Measurements from ENCODE around the gene WNT9B.
"Not testable (repeated sequence)": the region's sequence is repeated elsewhere in the genome, so short reads cannot be mapped to it uniquely, and the experiment has no call there.

WNT9B gene

DNA sequence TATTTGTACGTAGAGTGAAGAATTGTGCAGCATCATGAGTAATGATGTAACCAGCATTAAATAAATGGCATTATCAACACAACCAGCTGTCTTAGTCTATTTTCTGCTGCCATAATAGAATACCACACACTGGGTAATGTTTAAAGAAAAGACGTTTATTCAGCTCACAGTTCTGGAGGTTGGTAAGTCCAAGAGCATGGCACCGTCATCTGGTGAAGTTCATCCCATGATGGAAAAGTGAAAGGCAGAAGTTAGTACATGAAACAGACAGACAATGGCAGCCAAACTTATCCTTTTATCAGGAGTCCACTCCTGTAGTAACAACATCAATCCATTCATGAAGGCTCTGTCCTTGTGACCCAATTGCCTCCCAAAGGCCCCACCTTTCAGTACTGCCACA lies 65.2 kb downstream of the WNT9B start:
- no peak for DNase-seq

DNA sequence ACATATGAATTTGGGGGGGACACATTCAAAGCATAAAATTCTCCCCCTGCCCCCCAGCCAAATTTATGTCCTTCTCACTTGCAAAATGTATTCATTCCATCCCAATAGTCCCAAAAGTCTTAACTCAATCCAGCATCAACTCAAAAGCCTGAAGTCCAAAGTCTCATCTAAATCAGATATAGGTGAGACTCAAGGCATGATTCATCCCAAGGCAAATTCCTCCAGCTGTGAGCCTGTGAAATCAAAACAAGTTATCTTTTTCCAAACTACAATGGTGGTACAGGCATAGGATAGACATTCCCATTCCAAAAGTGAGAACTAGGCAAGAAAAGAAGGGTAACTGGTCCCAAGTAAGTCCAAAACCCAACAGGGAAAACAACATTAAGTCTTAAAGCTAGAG lies 65.7 kb downstream of the WNT9B start:
- DNase-seq = no peak

DNA sequence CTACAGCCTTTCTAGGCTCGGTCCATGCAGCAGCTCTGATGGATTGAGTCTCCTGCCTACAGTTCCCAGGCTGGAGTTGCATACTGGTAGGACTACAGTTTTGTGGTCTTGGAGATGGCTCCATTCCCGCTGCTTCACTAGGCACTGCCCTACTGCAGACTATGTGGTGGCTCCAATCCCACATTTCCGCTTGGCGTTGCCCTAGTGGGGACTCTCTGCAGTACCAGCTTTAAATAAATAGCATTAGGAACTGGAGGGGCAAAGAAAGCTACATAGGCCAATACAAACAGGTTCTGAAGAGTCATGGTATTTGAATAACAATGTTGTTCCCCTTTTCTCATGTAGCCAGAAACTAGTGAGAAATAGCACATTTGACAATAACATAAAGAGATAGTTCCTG lies 66.1 kb downstream of the WNT9B start:
- DNase-seq = no peak

DNA sequence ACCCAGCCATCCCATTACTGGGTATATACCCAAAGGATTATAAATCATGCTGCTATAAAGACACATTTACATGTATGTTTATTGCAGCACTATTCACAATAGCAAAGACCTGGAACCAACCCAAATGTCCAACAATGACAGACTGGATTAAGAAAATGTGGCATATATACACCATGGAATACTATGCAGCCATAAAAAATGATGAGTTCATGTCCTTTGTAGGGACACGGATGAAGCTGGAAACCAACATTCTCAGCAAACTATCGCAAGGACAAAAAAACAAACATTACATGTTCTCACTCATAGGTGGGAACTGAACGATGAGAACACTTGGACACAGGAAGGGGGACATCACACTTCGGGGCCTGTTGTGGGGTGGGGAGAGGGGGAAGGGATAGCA lies 70.6 kb downstream of the WNT9B start:
- DNase-seq = not testable (repeated sequence)

DNA sequence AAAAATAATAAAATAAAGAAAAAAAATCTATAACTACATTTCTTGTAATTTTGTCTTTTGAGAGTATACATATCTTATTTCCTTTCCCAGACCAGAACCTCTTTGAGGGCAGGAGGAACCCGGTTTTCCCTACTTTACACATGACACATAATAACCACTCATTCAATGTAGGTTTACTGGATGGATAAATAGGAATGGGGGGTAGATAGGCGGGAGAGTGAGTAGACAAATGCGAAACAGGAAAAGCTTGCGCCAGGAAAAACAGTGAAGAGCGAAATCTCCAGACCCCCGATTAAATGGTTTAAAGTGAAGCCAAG lies 71.1 kb downstream of the WNT9B start:
- no peak for DNase-seq

DNA sequence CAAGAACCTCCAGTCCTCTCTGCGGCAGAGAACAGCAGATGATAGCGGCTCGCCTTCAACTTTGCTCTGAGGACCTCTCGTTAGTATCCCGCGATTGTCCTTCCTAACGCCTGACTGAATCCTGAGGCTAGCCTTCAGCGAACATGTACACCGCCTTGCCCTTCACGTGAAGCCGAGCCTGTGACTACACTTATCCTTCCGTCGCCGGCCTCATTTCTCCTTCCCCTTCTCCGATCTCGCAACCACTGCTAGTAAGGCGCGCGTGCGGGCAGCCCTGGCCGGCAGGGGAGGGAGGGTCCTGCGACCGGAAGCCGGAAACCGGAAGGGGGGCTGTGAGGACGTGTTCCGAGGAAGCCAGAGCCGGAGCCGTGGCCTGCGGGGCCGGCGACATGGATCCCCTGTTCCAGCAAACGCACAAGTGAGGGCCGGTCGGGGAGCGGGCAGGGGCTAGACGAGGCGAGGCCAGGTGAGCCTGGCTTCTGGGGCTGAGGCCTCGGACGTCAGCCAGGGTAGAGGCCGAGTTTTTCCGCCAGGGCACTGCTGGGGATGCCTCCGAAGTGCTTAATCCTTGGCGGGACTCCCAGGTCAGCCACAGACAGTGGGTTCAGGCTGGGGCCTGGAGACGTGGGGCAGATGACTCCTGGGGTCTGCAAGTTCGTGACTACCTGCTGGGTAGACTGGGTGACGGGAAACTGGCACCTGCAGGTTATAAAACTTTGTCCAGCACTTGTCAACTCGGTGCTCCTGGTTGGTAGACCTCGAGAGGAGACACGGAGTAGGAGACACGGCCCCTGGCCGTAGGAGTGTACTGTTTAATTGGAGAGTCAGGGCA lies 71.6 kb downstream of the WNT9B start, which contains the start of gene GOSR2:
Gene GOSR2 (plus strand): TSS at position 357 of the 832 bp plus-strand sequence. CDS start 33 bp downstream, at position 390.
- DNase-seq = peak; percentile 89

DNA sequence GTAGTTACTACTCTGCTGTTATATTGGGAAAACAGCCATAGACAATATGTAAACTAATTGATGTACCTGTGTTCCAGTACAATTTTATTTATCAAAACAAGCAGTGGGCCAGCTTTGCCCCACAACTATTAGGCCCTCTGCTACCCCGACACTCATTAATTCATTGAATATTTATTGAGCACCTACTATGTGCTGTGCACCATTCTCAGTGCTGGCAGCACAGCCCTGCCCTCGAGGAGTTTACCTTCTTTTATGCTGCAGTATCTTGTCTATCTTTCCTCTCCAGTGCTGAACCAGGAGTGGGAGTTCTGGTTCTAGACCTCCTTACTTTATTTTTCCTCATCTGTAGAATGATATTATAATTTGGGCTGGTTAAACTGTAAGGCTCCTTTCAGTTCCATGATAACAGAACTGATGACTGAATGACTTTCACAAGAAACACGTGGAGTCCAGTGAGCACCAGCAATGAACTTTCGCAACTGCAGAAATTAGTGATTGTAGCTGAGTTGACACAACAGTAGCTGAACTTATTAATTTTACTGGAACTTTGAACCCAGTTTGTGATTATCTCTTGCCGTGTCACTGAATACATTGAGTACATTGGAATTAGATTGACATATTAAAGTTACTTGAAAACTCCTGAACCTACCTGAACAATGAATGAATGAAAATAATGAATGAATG lies 73.9 kb downstream of the WNT9B start:
- DNase-seq = no peak

DNA sequence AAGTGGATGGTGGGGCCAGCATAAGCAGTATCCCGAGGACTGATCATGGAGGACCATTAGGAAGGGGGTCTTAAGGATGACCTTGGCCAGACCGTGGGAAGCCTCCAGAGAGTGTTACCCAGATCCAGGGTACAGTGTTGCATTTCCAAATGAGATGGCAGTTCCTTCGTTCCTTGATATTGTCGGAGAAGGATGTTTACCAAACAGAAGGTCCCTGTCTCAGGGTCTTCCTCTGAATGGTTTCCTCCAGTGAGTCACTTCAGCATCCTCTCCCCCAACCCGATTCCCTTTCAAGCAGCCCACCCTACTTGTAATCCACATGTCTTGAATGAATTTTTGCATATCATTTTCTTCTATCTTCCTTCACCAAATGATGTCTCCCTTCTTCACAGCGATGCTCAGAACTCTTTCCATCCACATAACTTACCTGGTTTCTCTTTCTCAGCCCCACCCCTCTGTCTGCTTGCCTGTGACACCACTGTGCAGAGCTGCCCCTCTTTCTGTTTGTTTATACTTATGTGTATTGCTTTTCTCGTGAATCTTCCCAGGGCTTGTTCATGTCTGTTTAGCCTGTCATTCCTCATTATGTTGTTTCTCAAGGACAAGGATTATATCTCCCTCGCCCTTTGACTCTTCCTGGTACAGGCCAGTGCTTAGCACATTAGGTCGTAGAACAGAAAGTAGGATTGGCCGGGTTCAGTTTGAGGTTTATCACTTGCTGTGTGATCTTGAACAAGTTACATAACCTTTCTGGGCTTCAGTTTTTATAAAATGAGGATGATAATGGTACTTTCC lies 77.3 kb downstream of the WNT9B start:
- DNase-seq = no peak

DNA sequence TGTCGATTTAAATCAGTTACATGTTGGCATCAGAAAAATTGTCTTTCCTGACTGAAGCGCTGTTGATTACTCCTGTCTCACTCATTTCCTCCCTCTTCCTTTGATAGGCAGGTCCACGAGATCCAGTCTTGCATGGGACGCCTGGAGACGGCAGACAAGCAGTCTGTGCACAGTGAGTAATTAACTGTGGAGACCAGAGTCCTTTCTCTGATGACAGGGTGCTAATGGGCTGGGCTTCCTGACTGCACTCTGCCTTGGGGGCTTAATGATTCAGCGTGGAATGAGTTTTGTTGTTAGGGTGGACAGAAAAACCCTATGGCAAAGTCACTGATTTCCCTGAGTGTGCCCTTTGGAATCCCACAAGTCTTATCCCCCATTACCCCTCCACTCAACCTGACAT lies 78.0 kb downstream of the WNT9B start:
- peak; percentile 61 for DNase-seq

DNA sequence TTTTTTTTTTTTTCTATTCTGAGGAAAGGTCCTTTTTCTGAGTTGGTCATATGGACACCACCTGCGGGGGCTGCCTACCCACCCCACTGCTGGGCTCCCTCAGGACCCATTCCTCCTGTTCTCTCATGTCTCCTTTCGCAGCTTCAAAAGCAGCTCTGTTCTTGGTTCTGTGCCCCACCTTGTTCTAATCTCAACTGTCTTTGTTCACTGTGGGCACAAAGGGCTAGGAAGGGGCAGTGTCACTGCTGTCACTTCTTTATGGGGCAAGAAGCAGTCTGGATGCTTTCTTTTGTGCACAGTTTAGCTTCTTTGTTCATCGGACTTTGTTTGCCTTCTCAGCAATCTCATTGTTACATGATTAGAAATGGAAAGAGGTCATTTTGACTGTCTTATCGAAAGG lies 78.7 kb downstream of the WNT9B start:
- no peak for DNase-seq

DNA sequence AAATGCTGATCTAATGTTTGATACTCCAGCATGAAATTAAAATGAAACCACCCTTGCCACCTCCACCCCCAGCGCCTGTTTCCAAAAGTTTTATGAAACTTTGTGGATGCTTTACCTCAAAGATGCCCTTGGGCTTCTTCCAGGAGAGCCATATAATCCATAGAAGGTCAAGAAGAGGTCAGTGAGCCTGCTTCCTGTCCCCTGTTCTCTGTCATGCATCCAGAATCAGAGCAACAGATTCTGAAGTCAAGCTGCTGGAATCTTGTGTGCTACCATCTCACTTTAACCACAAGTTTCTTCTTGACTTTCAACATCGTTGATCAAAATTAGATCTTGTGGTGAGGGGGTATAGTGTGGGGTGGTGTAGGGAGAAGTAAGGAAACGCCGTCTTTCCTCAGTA lies 80.2 kb downstream of the WNT9B start:
- DNase-seq = no peak

DNA sequence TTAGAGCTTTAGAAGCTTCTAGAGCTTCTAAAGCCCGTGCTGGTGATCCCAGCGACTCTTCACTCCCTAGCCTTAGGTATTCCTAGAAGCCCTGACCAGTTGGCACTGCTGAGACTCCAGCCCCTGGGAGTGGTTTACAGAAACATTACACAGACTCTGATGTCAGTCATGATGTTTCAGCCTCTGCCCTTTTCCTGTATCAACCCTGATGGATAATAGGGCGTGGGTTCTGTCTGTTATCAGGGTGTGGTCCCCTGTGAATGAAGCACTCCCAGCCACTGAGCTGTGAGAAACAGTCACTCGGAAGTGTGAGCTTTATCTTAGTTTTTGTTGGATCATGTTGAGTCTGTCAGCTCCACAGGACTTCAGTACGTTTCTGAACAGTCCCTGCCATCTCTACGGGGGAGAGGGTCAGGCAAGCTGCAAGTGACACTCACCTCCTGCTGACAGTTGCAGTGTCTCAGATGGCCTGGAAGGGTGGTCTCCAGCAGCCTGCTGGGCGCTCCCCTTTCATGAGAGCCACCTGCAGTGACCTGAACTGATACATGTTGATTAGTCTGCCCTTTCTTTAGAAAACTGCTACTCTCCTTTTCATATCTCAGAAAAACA lies 84.4 kb downstream of the WNT9B start:
- no peak for DNase-seq
